NCI-H2107 (cell line): ENCODE results near the gene NSRP1.
"Not testable (repeated sequence)": the region's sequence is repeated elsewhere in the genome, so short reads cannot be mapped to it uniquely, and the experiment has no call there.

Experiments
- DNase-seq: peaks from one replicate; lab custom pipeline; 2025; lab: John Stamatoyannopoulos, UW

NSRP1 gene

GRCh38 chr17:30187573-30187972 is 71.0 kb downstream of the NSRP1 start:
- no peak for DNase-seq

DNA sequence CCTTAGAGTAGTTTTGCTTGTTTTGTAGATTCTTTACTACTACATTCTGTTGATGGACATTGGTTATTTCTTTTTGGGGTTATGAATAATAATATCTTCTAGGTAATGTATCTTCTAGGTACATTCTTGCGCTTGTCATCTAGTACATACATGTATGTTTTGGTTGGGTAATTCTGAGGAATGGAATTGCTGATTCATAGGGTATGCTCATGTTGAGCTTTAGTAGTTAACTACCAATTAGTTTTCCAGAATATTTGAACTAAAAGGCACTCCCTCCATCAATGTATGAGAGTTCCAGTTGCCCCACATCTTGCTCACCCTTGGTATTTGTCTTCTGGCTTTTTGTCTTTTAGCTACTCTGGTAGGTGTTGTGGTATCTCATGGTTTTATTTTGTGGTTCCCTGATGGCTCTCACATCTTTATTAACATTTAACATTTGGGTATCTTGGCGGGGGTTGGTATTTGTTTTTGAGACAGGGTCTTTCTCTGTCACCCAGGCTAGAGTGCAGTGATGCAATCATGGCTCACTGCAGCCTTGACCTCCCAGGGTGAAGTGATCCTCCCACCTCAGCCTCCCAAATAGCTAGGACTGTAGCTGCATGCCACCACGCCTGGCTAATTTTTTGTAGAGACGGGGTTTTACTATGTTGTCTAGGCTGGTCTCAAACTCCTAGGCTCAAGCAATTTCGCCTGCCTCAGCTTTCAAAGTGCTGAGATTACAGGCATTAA is 71.8 kb downstream of the NSRP1 start:
- DNase-seq: no peak

GRCh38 chr17:30191072-30191471 is 74.5 kb downstream of the NSRP1 start:
- no peak for DNase-seq

- no peak for DNase-seq
Measured at GRCh38 chr17:30196504-30196903, 79.9 kb downstream of the NSRP1 start.

DNA sequence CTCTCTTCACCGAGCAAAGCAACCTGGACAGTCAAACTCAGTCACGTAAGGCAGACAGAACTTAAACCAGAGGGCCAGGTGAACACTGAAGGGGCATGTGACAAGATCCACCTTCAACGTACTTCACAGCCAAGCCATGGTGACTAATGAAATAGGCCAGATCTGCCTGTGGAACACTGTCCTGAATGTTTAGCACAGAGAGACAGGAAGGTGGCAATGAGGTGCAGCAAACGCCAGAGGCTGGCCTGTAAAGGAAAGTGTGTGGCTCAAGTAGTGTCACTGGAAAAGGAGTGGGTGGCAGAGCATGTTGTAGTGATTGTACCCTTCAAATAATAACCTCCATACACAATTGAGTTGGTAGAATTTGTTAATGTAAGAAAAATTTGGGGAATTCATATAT is 80.8 kb downstream of the NSRP1 start:
- no peak for DNase-seq

GRCh38 chr17:30199600-30199999 is 83.0 kb downstream of the NSRP1 start:
- DNase-seq: no peak

DNA sequence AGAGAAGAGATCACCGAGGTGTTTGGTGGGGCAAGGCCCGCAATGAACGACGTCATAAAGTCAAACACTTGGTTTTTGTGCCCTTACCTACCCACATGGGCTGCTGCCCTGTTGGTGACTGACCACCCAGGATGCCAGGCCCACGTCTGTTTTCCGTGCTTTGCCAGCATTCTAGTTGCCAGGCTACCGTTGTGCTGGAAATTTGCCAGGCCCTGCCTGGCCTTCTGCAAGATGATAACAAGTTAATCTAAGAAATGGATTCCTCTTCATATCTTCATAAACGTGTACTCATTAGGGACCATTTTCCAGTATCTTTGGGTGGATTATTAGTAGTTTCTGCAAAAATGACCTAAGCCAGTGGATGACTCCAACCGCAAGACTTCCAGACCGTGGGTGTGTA is 83.5 kb downstream of the NSRP1 start:
- no peak for DNase-seq

DNA sequence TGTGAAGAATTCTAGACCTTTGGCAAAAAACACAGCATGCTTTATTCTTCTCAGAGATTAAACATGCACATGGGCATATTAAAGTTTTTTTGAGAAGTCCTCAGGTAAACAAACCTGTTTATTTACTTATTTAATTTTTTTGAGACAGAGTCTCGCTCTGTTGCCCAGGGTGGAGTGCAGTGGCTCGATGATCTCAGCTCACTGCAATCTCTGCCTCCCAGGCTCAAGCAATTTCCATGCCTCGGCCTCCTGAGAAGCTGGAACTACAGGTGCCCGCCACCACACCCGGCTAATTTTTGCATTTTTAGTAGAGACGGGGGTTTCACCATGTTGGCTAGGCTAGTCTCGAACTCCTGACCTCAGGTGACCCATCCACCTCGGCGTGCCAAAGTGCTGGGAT is 84.0 kb downstream of the NSRP1 start:
- DNase-seq: not testable (repeated sequence)

DNA sequence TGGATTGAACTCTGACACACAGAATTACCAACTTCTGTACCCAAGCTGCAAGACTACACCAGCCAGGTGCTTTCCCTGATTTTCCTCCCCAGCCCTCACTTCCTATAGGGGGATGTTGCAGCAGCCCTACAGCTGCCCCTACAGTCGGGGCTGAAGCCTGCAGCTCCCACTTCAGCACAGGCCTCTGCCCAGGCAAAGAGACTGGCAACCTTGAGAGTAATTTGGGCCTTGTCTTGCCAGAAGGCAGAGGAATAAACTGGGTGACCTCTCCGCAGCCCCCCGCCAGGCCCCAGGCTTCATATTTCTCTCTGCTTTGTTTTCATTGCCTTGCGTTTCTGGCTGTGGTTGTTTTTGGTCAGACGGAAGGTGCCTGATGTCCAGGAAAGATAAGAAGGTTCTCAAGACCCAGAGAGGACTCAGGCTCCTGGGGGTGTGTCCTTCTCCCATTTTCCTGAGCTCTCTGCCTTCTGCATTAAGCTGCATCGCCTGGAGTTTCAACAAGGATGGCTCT is 86.9 kb downstream of the NSRP1 start:
- no peak for DNase-seq

- no peak for DNase-seq
Measured at GRCh38 chr17:30207655-30208054, 91.0 kb downstream of the NSRP1 start.

GRCh38 chr17:30208214-30208613 is 91.6 kb downstream of the NSRP1 start:
- DNase-seq: no peak

DNA sequence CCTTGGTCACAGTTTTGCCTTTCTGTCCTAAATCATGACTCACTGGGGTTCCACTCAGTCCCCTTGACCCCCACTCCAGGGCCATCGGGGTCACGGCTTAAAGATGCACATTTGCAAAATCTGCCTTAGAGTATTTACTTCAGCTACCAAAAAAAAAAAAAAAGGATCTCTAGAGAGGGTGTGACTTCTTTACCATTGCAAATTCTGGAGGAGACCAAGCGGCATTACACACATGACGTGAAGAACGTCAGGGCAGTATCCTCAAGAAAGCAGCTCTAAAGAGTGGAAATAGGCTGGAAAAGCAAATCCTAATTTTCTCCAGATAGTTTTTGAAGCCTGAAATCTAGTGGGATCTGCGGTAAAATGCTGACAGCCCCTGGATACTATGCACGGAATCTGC is 93.3 kb downstream of the NSRP1 start:
- DNase-seq: no peak

DNA sequence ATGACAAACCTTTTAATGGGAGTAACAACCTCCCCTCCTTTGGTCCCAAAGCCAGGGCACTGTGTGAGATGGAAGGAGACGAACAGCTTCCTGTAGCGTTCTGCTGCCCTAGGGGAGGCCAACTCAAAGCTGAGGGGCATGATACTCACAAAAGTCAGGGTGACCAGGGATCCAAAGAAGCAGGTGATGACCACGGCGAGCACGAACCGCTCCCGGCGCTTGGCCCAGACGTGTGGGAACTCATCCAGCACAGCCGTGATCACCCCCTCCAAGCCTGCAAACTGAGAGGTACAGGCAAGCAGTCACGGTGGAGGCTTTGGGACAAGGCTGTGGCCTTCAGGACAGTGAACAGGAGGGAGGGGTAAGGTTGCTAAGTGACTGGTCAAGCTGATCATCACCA is 93.8 kb downstream of the NSRP1 start:
- no peak for DNase-seq

DNA sequence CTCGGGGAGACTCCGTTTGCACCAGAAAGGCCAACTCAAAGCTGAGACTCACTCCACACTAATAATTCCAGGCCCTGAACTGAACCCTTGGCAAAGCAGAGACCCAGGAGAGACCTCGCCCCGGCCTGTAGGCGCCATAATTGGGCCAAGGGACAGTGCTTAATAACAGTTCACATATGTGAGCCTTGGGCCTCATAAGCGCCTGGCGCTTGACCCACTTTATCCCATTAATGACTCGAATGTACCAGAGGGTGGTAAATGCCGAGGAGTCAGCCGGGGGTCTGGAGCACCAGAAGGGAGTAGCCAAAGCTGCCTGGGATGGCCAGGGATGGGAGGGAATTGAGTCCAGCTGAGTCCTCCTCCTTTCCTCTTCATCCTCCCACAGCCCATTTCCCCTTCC is 94.3 kb downstream of the NSRP1 start:
- DNase-seq: no peak

GRCh38 chr17:30211371-30211770 is 94.8 kb downstream of the NSRP1 start:
- DNase-seq: no peak

GRCh38 chr17:30212750-30213149 is 96.1 kb downstream of the NSRP1 start:
- no peak for DNase-seq

DNA sequence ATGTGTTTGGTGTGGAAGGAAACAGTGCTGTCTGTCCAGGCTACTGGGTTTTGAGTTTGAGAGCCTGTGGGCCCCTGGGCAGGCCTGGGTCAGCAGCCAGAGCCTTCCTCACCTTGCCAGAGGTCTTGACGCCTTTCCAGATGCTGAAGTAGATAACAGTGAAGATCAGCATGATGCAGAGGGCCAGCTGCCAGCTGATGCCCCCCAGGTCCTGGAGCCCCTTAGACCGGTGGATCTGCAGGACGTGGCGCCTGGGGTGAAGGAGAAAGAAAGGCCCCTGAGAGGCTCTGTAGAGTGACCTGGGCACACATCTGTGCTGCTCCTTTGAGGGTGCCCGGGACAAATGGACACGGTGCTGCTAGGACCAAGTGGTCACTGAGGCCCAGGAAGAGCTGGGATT is 100.4 kb downstream of the NSRP1 start:
- DNase-seq: no peak

- DNase-seq: no peak
Measured at GRCh38 chr17:30217746-30218245, 101.2 kb downstream of the NSRP1 start.

DNA sequence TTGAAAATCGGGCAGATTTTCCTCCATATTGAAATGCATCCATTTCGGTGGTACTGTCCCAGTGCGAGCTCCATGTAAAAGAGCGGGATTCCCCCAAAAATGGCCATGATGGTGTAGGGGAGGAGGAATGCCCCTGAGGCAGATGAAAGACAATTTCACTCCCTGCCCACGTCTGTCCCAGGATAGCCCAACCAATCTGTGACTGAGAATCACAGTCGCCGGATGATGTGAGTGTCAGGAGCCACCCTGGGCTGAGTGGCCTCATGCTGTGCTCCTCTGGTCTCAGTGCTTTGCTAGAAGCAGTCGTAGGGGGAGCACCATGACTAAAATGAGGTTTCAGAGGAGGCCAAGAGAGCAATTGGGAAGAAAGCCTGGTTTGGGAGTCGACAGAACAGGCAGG is 102.2 kb downstream of the NSRP1 start:
- DNase-seq: no peak

GRCh38 chr17:30219315-30219714 is 102.7 kb downstream of the NSRP1 start:
- DNase-seq: no peak

GRCh38 chr17:30219833-30220232 is 103.2 kb downstream of the NSRP1 start:
- no peak for DNase-seq

- DNase-seq: no peak
Measured at GRCh38 chr17:30220414-30220813, 103.8 kb downstream of the NSRP1 start.

- DNase-seq: no peak
Measured at GRCh38 chr17:30221346-30221745, 104.7 kb downstream of the NSRP1 start.

- DNase-seq: no peak
Measured at GRCh38 chr17:30222251-30222650, 105.6 kb downstream of the NSRP1 start.
